DOHH2 (cell line): ENCODE results near the gene PCDHB15.

Source experiments
- CTCF ChIP-seq: fragments of 200-600 bp; sonication (generic); IDR thresholded peaks from one replicate; pipeline ENCODE4 v1.5.1; 2014; ENCODE audit warnings: antibody characterized with exemption, mild to moderate bottlenecking, low read depth, low read length; ENCODE audit not compliant: poor library complexity, severe bottlenecking
- EZH2phosphoT487 ChIP-seq: fragments of 200-600 bp; sonication (generic); IDR thresholded peaks from 2 replicates; pipeline ENCODE4 v1.6.1; 2017; ENCODE audit warnings: borderline replicate concordance, mild to moderate bottlenecking, antibody characterized with exemption, low read length, moderate library complexity, mixed read lengths

- TF ChIP-seq CTCF, result no peak
- no peak for TF ChIP-seq EZH2phosphoT487
Observed at GRCh38 chr5:141250576-141250975, 5.4 kb downstream of the PCDHB15 start.
